Epithelial cell of prostate (primary cell): ENCODE results near the gene WASL.

Experiments used
- DNase-seq: peaks from one replicate; pipeline ENCODE4 v3.0.0-alpha.2; 2011; ENCODE audit warnings: low read depth, low spot score
- H3K27ac ChIP-seq: fragments of 450-650 bp; 2 replicates; pipeline ENCODE4 v1.5.1; 2017; ENCODE audit warnings: mild to moderate bottlenecking

WASL gene

GRCh38 chr7:123665157-123665556 is 83.6 kb downstream of the WASL start:
- no peak overlapping the region for H3K27ac ChIP-seq
- DNase-seq, result no peak

- no peak for DNase-seq
- no peak overlapping the region for H3K27ac ChIP-seq
Measured at GRCh38 chr7:123663200-123663599, 85.6 kb downstream of the WASL start.

GRCh38 chr7:123662755-123663154 is 86.0 kb downstream of the WASL start:
- no peak for DNase-seq
- H3K27ac ChIP-seq, result no peak overlapping the region

GRCh38 chr7:123662293-123662692 is 86.5 kb downstream of the WASL start:
- no peak for DNase-seq
- H3K27ac ChIP-seq, result no peak overlapping the region

GRCh38 chr7:123661765-123662164 is 87.0 kb downstream of the WASL start:
- DNase-seq, result no peak
- H3K27ac ChIP-seq, result no peak overlapping the region

GRCh38 chr7:123660514-123661354 is 88.1 kb downstream of the WASL start:
- no peak overlapping the region for H3K27ac ChIP-seq
- no peak for DNase-seq

- no peak for DNase-seq
Measured at GRCh38 chr7:123658023-123658422, 90.8 kb downstream of the WASL start.

GRCh38 chr7:123657304-123657685 is 91.5 kb downstream of the WASL start:
- no peak for DNase-seq
- H3K27ac ChIP-seq, result no peak overlapping the region

More at GRCh38 chr7:123658023-123658422, 90.8 kb downstream of the WASL start:
- no peak overlapping the region for H3K27ac ChIP-seq

GRCh38 chr7:123656544-123657303 is 92.1 kb downstream of the WASL start:
- DNase-seq, result no peak
- no peak overlapping the region for H3K27ac ChIP-seq

- H3K27ac ChIP-seq, result no peak within 1 kb of the TSS
- DNase-seq, result no peak
Measured at GRCh38 chr7:123655614-123656013, 93.2 kb downstream of the WASL start, which contains the start of gene LMOD2. TSS of gene LMOD2 (plus strand) at chr7:123655866. CDS start at chr7:123655964, 98 bp downstream.

- no peak for DNase-seq
- H3K27ac ChIP-seq, result no peak overlapping the region
Measured at GRCh38 chr7:123653162-123653561, 95.6 kb downstream of the WASL start.

GRCh38 chr7:123652406-123652805 is 96.4 kb downstream of the WASL start:
- DNase-seq, result no peak

GRCh38 chr7:123650595-123650994 is 98.2 kb downstream of the WASL start:
- no peak overlapping the region for H3K27ac ChIP-seq
- no peak for DNase-seq

More at GRCh38 chr7:123652406-123652805, 96.4 kb downstream of the WASL start:
- no peak overlapping the region for H3K27ac ChIP-seq

- no peak for DNase-seq
- no peak overlapping the region for H3K27ac ChIP-seq
Measured at GRCh38 chr7:123649964-123650363, 98.8 kb downstream of the WASL start.

GRCh38 chr7:123647106-123647730 is 101.6 kb downstream of the WASL start:
- no peak for DNase-seq
- no peak overlapping the region for H3K27ac ChIP-seq

GRCh38 chr7:123645516-123645915 is 103.3 kb downstream of the WASL start:
- no peak overlapping the region for H3K27ac ChIP-seq
- DNase-seq, result no peak

- peak; percentile 29 for DNase-seq
- H3K27ac ChIP-seq, result no peak overlapping the region
Measured at GRCh38 chr7:123643495-123644441, 105.0 kb downstream of the WASL start.

GRCh38 chr7:123641901-123642300 is 106.9 kb downstream of the WASL start:
- no peak for DNase-seq
- H3K27ac ChIP-seq, result no peak overlapping the region

- DNase-seq, result no peak
- no peak overlapping the region for H3K27ac ChIP-seq
Measured at GRCh38 chr7:123640583-123640982, 108.2 kb downstream of the WASL start.

- no peak for DNase-seq
- H3K27ac ChIP-seq, result no peak overlapping the region
Measured at GRCh38 chr7:123639631-123640030, 109.2 kb downstream of the WASL start.
